ENCODE results near the gene SNAPC5. TPM values are rescaled to one million over a fixed set of nuclear protein-coding genes. Genes with fewer than 3 reads are reported as not detected.

SNAPC5 gene, protein sequence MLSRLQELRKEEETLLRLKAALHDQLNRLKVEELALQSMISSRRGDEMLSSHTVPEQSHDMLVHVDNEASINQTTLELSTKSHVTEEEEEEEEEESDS
- total RNA-seq (2022; extraction: Qiagen RNA extraction) = 45.5 to 63.4 TPM (median 47.7 TPM) in 5 replicates

GRCh38 chr15:66497502-66498455 is at the start of gene SNAPC5:
Gene SNAPC5, minus strand, starts transcription at chr15:66497762. Its CDS starts 31 bp downstream, at chr15:66497731.

DNA sequence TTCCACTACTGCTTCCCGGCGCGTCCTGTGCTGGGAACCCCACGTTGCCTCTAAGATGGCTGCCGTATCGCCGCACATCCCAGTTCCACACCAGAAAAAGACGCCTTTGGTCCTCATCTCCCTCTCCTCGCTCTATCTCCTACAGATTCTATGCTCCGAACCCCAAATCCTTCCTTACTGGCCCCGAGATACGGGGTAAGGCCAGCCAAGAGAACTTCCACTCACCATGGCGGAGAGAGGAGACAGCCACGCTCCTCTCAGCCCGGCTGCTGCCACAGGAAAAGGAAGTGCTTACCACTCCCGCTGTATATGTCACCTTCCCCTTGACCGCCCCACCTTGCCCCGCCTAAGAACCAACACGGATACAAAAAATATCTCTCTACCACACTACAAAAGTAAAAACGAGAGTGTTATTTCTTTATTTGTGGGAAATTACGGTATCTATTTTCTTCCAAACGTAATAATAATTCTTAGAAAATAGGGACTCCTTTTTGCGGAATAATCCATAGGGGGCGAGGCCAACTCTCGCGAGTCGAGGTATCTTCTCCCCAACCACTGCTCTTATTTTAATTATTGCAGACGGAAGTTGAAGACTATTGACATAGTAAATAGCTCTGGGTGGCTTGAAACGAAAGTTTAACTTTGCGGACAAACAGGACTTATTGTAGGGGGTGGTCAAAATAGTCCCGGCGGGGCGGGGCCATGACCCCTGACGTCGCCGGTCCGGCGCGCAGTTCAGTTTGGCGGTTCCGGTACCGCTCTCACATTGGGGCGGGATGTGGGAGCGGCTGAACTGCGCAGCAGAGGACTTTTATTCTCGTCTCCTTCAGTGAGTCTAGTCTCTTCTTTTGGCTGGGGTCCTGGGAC is 7.2 kb upstream of the SNAPC5 start, which contains the start of the genes RPL4 and ZWILCH:
TSS of gene RPL4 (minus strand) at position 293 of the 867 bp plus-strand sequence. CDS start at position 228, 65 bp downstream.
TSS of gene ZWILCH (plus strand) at position 764 of the 867 bp plus-strand sequence. CDS start at position 777, 13 bp downstream.

Other genes with a start within 250 kb of the SNAPC5 start
- gene MEGF11, start 244.0 kb downstream of the SNAPC5 start, total RNA-seq (2022; extraction: Qiagen RNA extraction) = 0.17 to 0.76 TPM (median 0.30 TPM) in 5 replicates
- 27.1 to 40.4 TPM (median 33.5 TPM) in 5 replicates for gene DIS3L, start 204.2 kb downstream of the SNAPC5 start, total RNA-seq (2022; extraction: Qiagen RNA extraction)
- 21.1 to 25.6 TPM (median 25.0 TPM) in 5 replicates for gene TIPIN, start 141.1 kb downstream of the SNAPC5 start, total RNA-seq (2022; extraction: Qiagen RNA extraction)
- gene MAP2K1, start 110.8 kb downstream of the SNAPC5 start, total RNA-seq (2022; extraction: Qiagen RNA extraction) = 96.1 to 133 TPM (median 121 TPM) in 5 replicates
- gene RPL4, start 7.1 kb upstream of the SNAPC5 start, total RNA-seq (2022; extraction: Qiagen RNA extraction) = 5,078 to 6,284 TPM (median 5,277 TPM) in 5 replicates
- gene ZWILCH, start 7.6 kb upstream of the SNAPC5 start, total RNA-seq (2022; extraction: Qiagen RNA extraction) = 32.2 to 39.2 TPM (median 35.5 TPM) in 5 replicates
- 0.03 TPM in 1 of 5 replicates, not detected in the others for gene LCTL, start 68.2 kb upstream of the SNAPC5 start, total RNA-seq (2022; extraction: Qiagen RNA extraction)
- 21.5 to 30.5 TPM (median 27.7 TPM) in 5 replicates for gene SMAD6, start 204.5 kb upstream of the SNAPC5 start, total RNA-seq (2022; extraction: Qiagen RNA extraction)

Data from A549 treated with Hydrocortisone at 1 μM for 4 hours (cell line).